Suprapubic skin (tissue), 3 donors: ENCODE results near the gene STK32B.

Experiments used
- CTCF ChIP-seq, 2 donors: fragments of 200-600 bp in 1 of 2; fragments of 450-650 bp in 1 of 2; sonication (generic) in 1 of 2; IDR thresholded peaks; one replicate each; pipeline ENCODE4 v1.5.1; 2016 to 2019; ENCODE audit warnings: antibody characterized with exemption in 2 of 2, mild to moderate bottlenecking in 1 of 2, moderate library complexity in 1 of 2
- POLR2A ChIP-seq, 2 donors: fragments of 450-650 bp; IDR thresholded peaks; one replicate each; pipeline ENCODE4 v1.6.1; 2017; ENCODE audit warnings: antibody characterized with exemption in 2 of 2, mild to moderate bottlenecking in 2 of 2, moderate library complexity in 2 of 2

GRCh38 chr4:5374592-5374991 is 323.3 kb downstream of the STK32B start:
- TF ChIP-seq CTCF (IDR thresholded peaks at IDR 0.05) (no peak), POLR2A (IDR thresholded peaks at IDR 0.05) (no peak)
